GM12878 (cell line): ENCODE data around the gene KRTAP4-1. TPM values are rescaled to one million over a fixed set of nuclear protein-coding genes. Genes with fewer than 3 reads are reported as not detected.
"Not testable (repeated sequence)": the region's sequence is repeated elsewhere in the genome, so short reads cannot be mapped to it uniquely, and the experiment has no call there.

ENCODE experiments used
- ATAC-seq: fragments of 200-7000 bp; cut with Tn5 transposase; 3 replicates; pipeline ENCODE4 v1.9.1; 2020; ENCODE audit warnings: mild to moderate bottlenecking, moderate library complexity
- BruUV-seq: library from RNA; stranded (reverse); fragments of 400-500 nt; replicated peaks from 2 replicates; lab custom pipeline; 2021; lab: Mats Ljungman, UMichigan
- CTCF ChIA-PET: fragments of 300-600 bp; sonication (Branson Sonifier 250); formaldehyde crosslinking; extraction: SDS; loops from one replicate; lab custom pipeline; 2021; ENCODE audit warnings: inconsistent platforms; lab: Yijun Ruan, JAX
- POLR2A ChIA-PET: fragments of 350-600 bp; formaldehyde crosslinking; extraction: SDS; loops from one replicate; lab custom pipeline; 2021; ENCODE audit warnings: inconsistent platforms; lab: Charles Lee
- RAD21 ChIA-PET: fragments of 300-600 bp; sonication (Branson Sonifier 250); formaldehyde crosslinking; loops from one replicate; lab custom pipeline; 2023; ENCODE audit warnings: antibody characterized with exemption; ENCODE audit not compliant: unreplicated experiment; lab: Charles Lee
- SMC1A ChIA-PET: fragments of 300-600 bp; sonication (Branson Sonifier 250); formaldehyde crosslinking; loops from one replicate; lab custom pipeline; 2023; ENCODE audit not compliant: unreplicated experiment, uncharacterized antibody; lab: Charles Lee
- DNase-seq: peaks from one replicate; pipeline ENCODE4 v3.0.0-alpha.2; 2011; ENCODE audit warnings: low read depth, low spot score
- FAIRE-seq: peaks from 3 replicates; lab custom pipeline; 2011; peaks lifted over from hg19 to GRCh38; lab: Jason Lieb, UNC
- H2AFZ ChIP-seq: 2 replicates; pipeline ENCODE4 v1.6.0; 2011; ENCODE audit warnings: low read depth, low read length, control low read depth; ENCODE audit not compliant: control insufficient read depth
- H3K27ac ChIP-seq: 2 replicates; pipeline ENCODE4 v1.5.1; 2011; ENCODE audit warnings: control low read depth; ENCODE audit not compliant: control insufficient read depth, insufficient read depth
- H3K27me3 ChIP-seq, 2 experiments: replicated peaks in 1 of 2; 2 replicates each; pipeline versions ENCODE4 v1.6.0 to v1.6.1; 2011; ENCODE audit warnings: low read length in 1 of 2; ENCODE audit not compliant: control insufficient read depth in 2 of 2, insufficient read depth in 2 of 2
- H3K36me3 ChIP-seq, 2 experiments: 2 replicates each; pipeline ENCODE4 v1.5.1; 2011; ENCODE audit warnings: low read length in 1 of 2; ENCODE audit not compliant: control insufficient read depth in 2 of 2, insufficient read depth in 2 of 2
- H3K4me1 ChIP-seq: 2 replicates; pipeline ENCODE4 v1.6.1; 2011; ENCODE audit warnings: mild to moderate bottlenecking, low read length, moderate library complexity, mixed read lengths; ENCODE audit not compliant: control insufficient read depth, insufficient read depth
- H3K4me2 ChIP-seq: 2 replicates; pipeline ENCODE4 v1.6.0; 2011; ENCODE audit warnings: control low read depth; ENCODE audit not compliant: control insufficient read depth, insufficient read depth
- H3K4me3 ChIP-seq: fragments of 200-600 bp; sonication (generic); 2 replicates; pipeline ENCODE4 v1.5.1; 2016
- H3K79me2 ChIP-seq: 2 replicates; pipeline ENCODE4 v1.6.0; 2011; ENCODE audit warnings: low read length; ENCODE audit not compliant: control insufficient read depth, insufficient read depth
- H3K9ac ChIP-seq: 2 replicates; pipeline ENCODE4 v1.8.0; 2011; ENCODE audit warnings: low read length, control low read depth, mixed read lengths; ENCODE audit not compliant: control insufficient read depth, insufficient read depth
- H3K9me3 ChIP-seq: replicated peaks from 3 replicates; pipeline ENCODE4 v1.5.1; 2011; ENCODE audit warnings: mild to moderate bottlenecking, low read length; ENCODE audit not compliant: control insufficient read depth, insufficient read depth
- H4K20me1 ChIP-seq: 2 replicates; pipeline ENCODE4 v1.6.0; 2011; ENCODE audit not compliant: control insufficient read depth, insufficient read depth
- MEF2B ChIP-seq: fragments of 450-650 bp; IDR thresholded peaks from 2 replicates; pipeline ENCODE4 v1.6.1; 2018; ENCODE audit warnings: mild to moderate bottlenecking, moderate library complexity; ENCODE audit not compliant: partially characterized antibody, poor library complexity, severe bottlenecking
- SUPT20H ChIP-seq: IDR thresholded peaks from 2 replicates; pipeline ENCODE4 v1.6.1; 2011; ENCODE audit warnings: low read depth, mild to moderate bottlenecking, low read length, moderate library complexity, borderline replicate concordance; ENCODE audit not compliant: control insufficient read depth
- WGBS: methylation state at CpG from one replicate; pipeline ENCODE4 v1.1.6; 2016; ENCODE audit warnings: low lambda C conversion rate; ENCODE audit not compliant: insufficient replicate concordance, insufficient coverage; ENCODE audit errors: missing lambda C conversion rate; 5-methylcytosine and 5-hydroxymethylcytosine counted together
- in situ Hi-C: fragments of 300-500 bp; cut with MboI; formaldehyde crosslinking; loops from 9 replicates; pipeline ENCODE4 v1.14.3; 2018; ENCODE audit warnings: mixed read lengths
- intact Hi-C: fragments of 100-400 bp; cut with micrococcal nuclease; formaldehyde crosslinking; loops from one replicate; pipeline ENCODE4 v1.14.2; 2022; ENCODE audit not compliant: unreplicated experiment
- polyA plus RNA-seq, 11 experiments: library from polyadenylated mRNA; depleted of rRNA in 4 of 11; unstranded in 6 of 11; stranded (reverse) in 5 of 11; fragments of >200 nt; fragmentation: Nextera tagmentation in 4 of 11; fragmentation: Illumina TruSeq in 1 of 11; extraction: Ambion mirVana in 4 of 11; extraction: Trizol in 1 of 11; gene quantifications; 1 replicate in 1 of 11; 2 replicates in 10 of 11; pipeline versions ENCODE4 v1.2.1 to v1.2.3, GENCODE V29; 2011 to 2016; ENCODE audit warnings: inconsistent platforms in 2 of 11, missing spikeins in 2 of 11, low read depth in 1 of 11
- small RNA-seq: library from RNA; depleted of rRNA; stranded (forward); fragments of <200 nt; gene quantifications from one replicate; pipeline ENCODE3, GENCODE V24; 2014
- total RNA-seq, 4 experiments: library from RNA; depleted of rRNA in 3 of 4; stranded (reverse); fragments of >200 nt in 3 of 4; fragmentation: Illumina TruSeq in 1 of 4; extraction: Trizol in 1 of 4; gene quantifications; 2 replicates each; pipeline versions ENCODE4 v1.2.1 to v1.2.3, GENCODE V29; 2013 to 2021
- TF ChIP-seq, protein P1 (sequence below): fragments of 150-350 bp; IDR thresholded peaks from 2 replicates; pipeline ENCODE4 v1.6.1; 2014; ENCODE audit warnings: mild to moderate bottlenecking, low read depth, low read length

KRTAP4-1 gene
- total and polyA plus RNA-seq, 10 of the 15 experiments (the other 5 are each of a cell fraction or from before 2014, with no cell fraction given), result not detected

DNA sequence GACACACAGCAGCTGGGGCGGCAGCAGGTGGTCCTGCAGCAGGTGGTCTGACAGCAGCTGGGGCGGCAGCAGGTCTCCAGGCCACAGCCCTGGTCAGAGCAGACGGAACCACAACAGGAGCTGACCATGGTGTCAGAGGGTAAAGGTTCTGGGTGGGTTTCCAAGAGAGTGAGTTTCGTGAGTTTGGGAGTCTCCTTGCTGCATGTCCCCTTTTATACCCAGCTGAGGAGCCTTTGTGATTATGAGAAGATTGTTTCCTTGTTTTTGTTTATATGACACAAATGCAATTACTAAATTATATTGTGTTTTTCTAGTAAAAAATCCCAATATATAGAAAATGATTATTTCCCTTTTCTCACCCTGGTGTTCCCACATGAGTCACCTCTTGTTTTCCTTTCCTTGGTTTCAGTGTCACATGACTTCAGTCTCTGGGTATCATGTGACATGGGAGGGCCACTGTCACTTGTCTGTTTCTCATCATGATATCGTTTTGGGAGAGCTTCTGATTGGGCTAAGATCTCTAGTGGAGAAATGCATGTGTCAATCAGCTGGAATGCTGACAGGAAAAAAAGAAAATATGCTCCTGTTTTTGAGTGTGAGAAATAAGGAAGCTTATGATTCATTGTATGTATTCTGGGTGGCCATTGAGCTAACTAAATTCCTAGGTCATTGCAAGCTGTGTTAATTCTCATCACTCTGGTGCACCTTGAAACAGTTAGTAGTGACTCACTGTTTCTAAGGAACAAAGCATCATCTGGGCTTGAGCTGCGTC is 44.2 kb downstream of the KRTAP4-1 start, which contains the start of gene KRTAP4-6:
Gene KRTAP4-6, minus strand, starts transcription at position 185 of the 772 bp plus-strand sequence. Its CDS starts 57 bp downstream, at position 128.
- BruUV-seq, result no TSS peak
- H3K79me2 ChIP-seq, result no peaks in the 10 kb centered on the region
- H4K20me1 ChIP-seq, result no peaks in the 10 kb centered on the region
- DNase-seq, result no peak
- no peaks in the 10 kb centered on the region for H3K4me1 ChIP-seq
- POLR2A ChIA-PET, result no interaction called here
- no peaks in the 10 kb centered on the region; the same call in 1 of the 3 replicates for H3K9me3 ChIP-seq
- H3K4me3 ChIP-seq, result no peak within 1 kb of the TSS
- no peaks in the 10 kb centered on the region for H3K36me3 ChIP-seq
- intact Hi-C loops (no loop called here), in situ Hi-C loops (no loop called here)
- no peak within 1 kb of the TSS for H3K27ac ChIP-seq
- H3K9ac ChIP-seq, result no peak within 1 kb of the TSS
- TF ChIP-seq MEF2B (no peak), SUPT20H (no peak)
- TF ChIP-seq, protein P1, sequence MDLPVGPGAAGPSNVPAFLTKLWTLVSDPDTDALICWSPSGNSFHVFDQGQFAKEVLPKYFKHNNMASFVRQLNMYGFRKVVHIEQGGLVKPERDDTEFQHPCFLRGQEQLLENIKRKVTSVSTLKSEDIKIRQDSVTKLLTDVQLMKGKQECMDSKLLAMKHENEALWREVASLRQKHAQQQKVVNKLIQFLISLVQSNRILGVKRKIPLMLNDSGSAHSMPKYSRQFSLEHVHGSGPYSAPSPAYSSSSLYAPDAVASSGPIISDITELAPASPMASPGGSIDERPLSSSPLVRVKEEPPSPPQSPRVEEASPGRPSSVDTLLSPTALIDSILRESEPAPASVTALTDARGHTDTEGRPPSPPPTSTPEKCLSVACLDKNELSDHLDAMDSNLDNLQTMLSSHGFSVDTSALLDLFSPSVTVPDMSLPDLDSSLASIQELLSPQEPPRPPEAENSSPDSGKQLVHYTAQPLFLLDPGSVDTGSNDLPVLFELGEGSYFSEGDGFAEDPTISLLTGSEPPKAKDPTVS, result no peak
- TF ChIP-seq, all 136 proteins: peak for 0
- RAD21 ChIA-PET, result no interaction called here
- no peak for ATAC-seq
- no peak within 1 kb of the TSS for H2AFZ ChIP-seq
- SMC1A ChIA-PET, result no interaction called here
- no peaks in the 10 kb centered on the region for H3K27me3 ChIP-seq
- FAIRE-seq, result no peak
- CTCF ChIA-PET, result no interaction called here
- WGBS, result 19% methylated on average over 6 of the region's 6 CpGs
- H3K4me2 ChIP-seq, result no peak within 1 kb of the TSS

GRCh38 chr17:41139865-41140264 is 44.8 kb downstream of the KRTAP4-1 start:
- in situ Hi-C loops, H2AFZ ChIP-seq, H3K9me3 ChIP-seq, RAD21 ChIA-PET, FAIRE-seq, H3K27me3 ChIP-seq, ATAC-seq, intact Hi-C loops, DNase-seq, H3K79me2 ChIP-seq, SMC1A ChIA-PET, CTCF ChIA-PET, H3K4me3 ChIP-seq, BruUV-seq, H3K36me3 ChIP-seq, H3K27ac ChIP-seq, POLR2A ChIA-PET, H3K4me1 ChIP-seq, H3K9ac ChIP-seq, H4K20me1 ChIP-seq, H3K4me2 ChIP-seq: not testable (repeated sequence)
- WGBS, result 14% methylated on average over 12 of the region's 12 CpGs

Small RNAs within 50 kb of the gene (small RNA-seq; reads per million reads assigned to genes)
- gene KRTAP4-17P, result not detected

Other genes with a start within 250 kb of the KRTAP4-1 start
Only the 7 nearest of the 41 such genes appear.
- gene KRTAP4-6, start 44.4 kb downstream of the KRTAP4-1 start, total RNA-seq (2014; rRNA removed), result not detected in 2 replicates
- not detected in 2 replicates for gene KRTAP4-6, start 44.4 kb downstream of the KRTAP4-1 start, total RNA-seq (2014; rRNA removed; fragmentation: Illumina TruSeq; extraction: Trizol)
- not detected in 2 replicates for gene KRTAP4-6, start 44.4 kb downstream of the KRTAP4-1 start, total RNA-seq (2021)
- not detected in 2 replicates for gene KRTAP4-6, start 44.4 kb downstream of the KRTAP4-1 start, polyA plus RNA-seq (2011; rRNA removed)
- not detected in 2 replicates for gene KRTAP4-6, start 44.4 kb downstream of the KRTAP4-1 start, polyA plus RNA-seq (2014; fragmentation: Illumina TruSeq; extraction: Trizol)
- not detected for gene KRTAP4-6, start 44.4 kb downstream of the KRTAP4-1 start, polyA plus RNA-seq (2014; fragmentation: Nextera tagmentation; extraction: Ambion mirVana)
- not detected in 2 replicates for gene KRTAP4-6, start 44.4 kb downstream of the KRTAP4-1 start, polyA plus RNA-seq (2014; rRNA removed)
- not detected for gene KRTAP4-6, start 44.4 kb downstream of the KRTAP4-1 start, polyA plus RNA-seq (2016; fragmentation: Nextera tagmentation; extraction: Ambion mirVana)
- gene KRTAP4-5, start 35.1 kb downstream of the KRTAP4-1 start, total RNA-seq (2014; rRNA removed), result not detected in 2 replicates
- not detected in 2 replicates for gene KRTAP4-5, start 35.1 kb downstream of the KRTAP4-1 start, total RNA-seq (2014; rRNA removed; fragmentation: Illumina TruSeq; extraction: Trizol)
- not detected in 2 replicates for gene KRTAP4-5, start 35.1 kb downstream of the KRTAP4-1 start, total RNA-seq (2021)
- gene KRTAP4-5, start 35.1 kb downstream of the KRTAP4-1 start, polyA plus RNA-seq (2011; rRNA removed), result not detected in 2 replicates
- gene KRTAP4-5, start 35.1 kb downstream of the KRTAP4-1 start, polyA plus RNA-seq (2014; fragmentation: Illumina TruSeq; extraction: Trizol), result not detected in 2 replicates
- not detected for gene KRTAP4-5, start 35.1 kb downstream of the KRTAP4-1 start, polyA plus RNA-seq (2014; fragmentation: Nextera tagmentation; extraction: Ambion mirVana)
- gene KRTAP4-5, start 35.1 kb downstream of the KRTAP4-1 start, polyA plus RNA-seq (2014; rRNA removed), result not detected in 2 replicates
- gene KRTAP4-5, start 35.1 kb downstream of the KRTAP4-1 start, polyA plus RNA-seq (2016; fragmentation: Nextera tagmentation; extraction: Ambion mirVana), result not detected
- gene KRTAP4-4, start 24.2 kb downstream of the KRTAP4-1 start, total RNA-seq (2014; rRNA removed), result not detected in 2 replicates
- gene KRTAP4-4, start 24.2 kb downstream of the KRTAP4-1 start, total RNA-seq (2014; rRNA removed; fragmentation: Illumina TruSeq; extraction: Trizol), result not detected in 2 replicates
- gene KRTAP4-4, start 24.2 kb downstream of the KRTAP4-1 start, total RNA-seq (2021), result not detected in 2 replicates
- not detected in 2 replicates for gene KRTAP4-4, start 24.2 kb downstream of the KRTAP4-1 start, polyA plus RNA-seq (2011; rRNA removed)
- gene KRTAP4-4, start 24.2 kb downstream of the KRTAP4-1 start, polyA plus RNA-seq (2014; fragmentation: Illumina TruSeq; extraction: Trizol), result not detected in 2 replicates
- not detected for gene KRTAP4-4, start 24.2 kb downstream of the KRTAP4-1 start, polyA plus RNA-seq (2014; fragmentation: Nextera tagmentation; extraction: Ambion mirVana)
- gene KRTAP4-4, start 24.2 kb downstream of the KRTAP4-1 start, polyA plus RNA-seq (2014; rRNA removed), result not detected in 2 replicates
- gene KRTAP4-4, start 24.2 kb downstream of the KRTAP4-1 start, polyA plus RNA-seq (2016; fragmentation: Nextera tagmentation; extraction: Ambion mirVana), result not detected
- gene KRTAP4-3, start 16.7 kb downstream of the KRTAP4-1 start, total RNA-seq (2014; rRNA removed), result not detected in 2 replicates
- gene KRTAP4-3, start 16.7 kb downstream of the KRTAP4-1 start, total RNA-seq (2014; rRNA removed; fragmentation: Illumina TruSeq; extraction: Trizol), result not detected in 2 replicates
- gene KRTAP4-3, start 16.7 kb downstream of the KRTAP4-1 start, total RNA-seq (2021), result not detected in 2 replicates
- not detected in 2 replicates for gene KRTAP4-3, start 16.7 kb downstream of the KRTAP4-1 start, polyA plus RNA-seq (2011; rRNA removed)
- gene KRTAP4-3, start 16.7 kb downstream of the KRTAP4-1 start, polyA plus RNA-seq (2014; fragmentation: Illumina TruSeq; extraction: Trizol), result not detected in 2 replicates
- not detected for gene KRTAP4-3, start 16.7 kb downstream of the KRTAP4-1 start, polyA plus RNA-seq (2014; fragmentation: Nextera tagmentation; extraction: Ambion mirVana)
- gene KRTAP4-3, start 16.7 kb downstream of the KRTAP4-1 start, polyA plus RNA-seq (2014; rRNA removed), result not detected in 2 replicates
- not detected for gene KRTAP4-3, start 16.7 kb downstream of the KRTAP4-1 start, polyA plus RNA-seq (2016; fragmentation: Nextera tagmentation; extraction: Ambion mirVana)
- gene KRTAP4-2, start 6.7 kb downstream of the KRTAP4-1 start, total RNA-seq (2014; rRNA removed), result not detected in 2 replicates
- gene KRTAP4-2, start 6.7 kb downstream of the KRTAP4-1 start, total RNA-seq (2014; rRNA removed; fragmentation: Illumina TruSeq; extraction: Trizol), result not detected in 2 replicates
- gene KRTAP4-2, start 6.7 kb downstream of the KRTAP4-1 start, total RNA-seq (2021), result not detected in 2 replicates
- not detected in 2 replicates for gene KRTAP4-2, start 6.7 kb downstream of the KRTAP4-1 start, polyA plus RNA-seq (2011; rRNA removed)
- not detected in 2 replicates for gene KRTAP4-2, start 6.7 kb downstream of the KRTAP4-1 start, polyA plus RNA-seq (2014; fragmentation: Illumina TruSeq; extraction: Trizol)
- gene KRTAP4-2, start 6.7 kb downstream of the KRTAP4-1 start, polyA plus RNA-seq (2014; fragmentation: Nextera tagmentation; extraction: Ambion mirVana), result not detected
- not detected in 2 replicates for gene KRTAP4-2, start 6.7 kb downstream of the KRTAP4-1 start, polyA plus RNA-seq (2014; rRNA removed)
- not detected for gene KRTAP4-2, start 6.7 kb downstream of the KRTAP4-1 start, polyA plus RNA-seq (2016; fragmentation: Nextera tagmentation; extraction: Ambion mirVana)
- not detected in 2 replicates for gene KRTAP9-1, start 5.0 kb upstream of the KRTAP4-1 start, total RNA-seq (2014; rRNA removed)
- gene KRTAP9-1, start 5.0 kb upstream of the KRTAP4-1 start, total RNA-seq (2014; rRNA removed; fragmentation: Illumina TruSeq; extraction: Trizol), result not detected in 2 replicates
- not detected in 2 replicates for gene KRTAP9-1, start 5.0 kb upstream of the KRTAP4-1 start, total RNA-seq (2021)
- not detected in 2 replicates for gene KRTAP9-1, start 5.0 kb upstream of the KRTAP4-1 start, polyA plus RNA-seq (2011; rRNA removed)
- gene KRTAP9-1, start 5.0 kb upstream of the KRTAP4-1 start, polyA plus RNA-seq (2014; fragmentation: Illumina TruSeq; extraction: Trizol), result not detected in 2 replicates
- not detected for gene KRTAP9-1, start 5.0 kb upstream of the KRTAP4-1 start, polyA plus RNA-seq (2014; fragmentation: Nextera tagmentation; extraction: Ambion mirVana)
- not detected in 2 replicates for gene KRTAP9-1, start 5.0 kb upstream of the KRTAP4-1 start, polyA plus RNA-seq (2014; rRNA removed)
- not detected for gene KRTAP9-1, start 5.0 kb upstream of the KRTAP4-1 start, polyA plus RNA-seq (2016; fragmentation: Nextera tagmentation; extraction: Ambion mirVana)
- not detected in 2 replicates for gene KRTAP9-2, start 41.7 kb upstream of the KRTAP4-1 start, total RNA-seq (2014; rRNA removed)
- not detected in 2 replicates for gene KRTAP9-2, start 41.7 kb upstream of the KRTAP4-1 start, total RNA-seq (2014; rRNA removed; fragmentation: Illumina TruSeq; extraction: Trizol)
- gene KRTAP9-2, start 41.7 kb upstream of the KRTAP4-1 start, total RNA-seq (2021), result not detected in 2 replicates
- not detected in 2 replicates for gene KRTAP9-2, start 41.7 kb upstream of the KRTAP4-1 start, polyA plus RNA-seq (2011; rRNA removed)
- gene KRTAP9-2, start 41.7 kb upstream of the KRTAP4-1 start, polyA plus RNA-seq (2014; fragmentation: Illumina TruSeq; extraction: Trizol), result not detected in 2 replicates
- gene KRTAP9-2, start 41.7 kb upstream of the KRTAP4-1 start, polyA plus RNA-seq (2014; fragmentation: Nextera tagmentation; extraction: Ambion mirVana), result not detected
- gene KRTAP9-2, start 41.7 kb upstream of the KRTAP4-1 start, polyA plus RNA-seq (2014; rRNA removed), result not detected in 2 replicates
- not detected for gene KRTAP9-2, start 41.7 kb upstream of the KRTAP4-1 start, polyA plus RNA-seq (2016; fragmentation: Nextera tagmentation; extraction: Ambion mirVana)